Left lung (tissue), 10 donors: ENCODE measurements around the gene SMIM10L2A. TPM values are rescaled to one million over a fixed set of nuclear protein-coding genes. Genes with fewer than 3 reads are reported as not detected.
A peak's percentile ranks its signal among the peaks of the same experiment; 100 is the strongest.

ENCODE experiments used
- ATAC-seq: fragments of 200-7000 bp; cut with Tn5 transposase; one replicate; pipeline ENCODE4 v1.9.1; 2020; ENCODE audit warnings: moderate library complexity
- DNase-seq, 4 donors: peaks; one replicate each; pipeline ENCODE4 v3.0.0-alpha.2; 2013 to 2020
- H3K27ac ChIP-seq, 2 donors: fragments of 200-600 bp; sonication (generic) in 1 of 2; one replicate each; pipeline versions ENCODE4 v1.5.0 to v1.8.0; 2020 to 2021
- H3K27me3 ChIP-seq, 2 donors: fragments of 200-600 bp; sonication (generic) in 1 of 2; one replicate each; pipeline versions ENCODE4 v1.5.0 to v1.8.0; 2020 to 2021
- H3K36me3 ChIP-seq, 2 donors: fragments of 200-600 bp; sonication (generic) in 1 of 2; one replicate each; pipeline versions ENCODE4 v1.5.0 to v1.8.0; 2020 to 2021
- H3K4me1 ChIP-seq, 2 donors: fragments of 200-600 bp; one replicate each; pipeline ENCODE4 v1.8.0; 2021
- H3K4me3 ChIP-seq, 2 donors: fragments of 200-600 bp; sonication (generic) in 1 of 2; one replicate each; pipeline versions ENCODE4 v1.5.0 to v1.8.0; 2020 to 2021; ENCODE audit warnings: mild to moderate bottlenecking in 1 of 2
- H3K9me3 ChIP-seq, 2 donors: fragments of 200-600 bp; sonication (generic) in 1 of 2; one replicate each; pipeline versions ENCODE4 v1.5.0 to v1.8.0; 2020 to 2021
- intact Hi-C, 2 donors: fragments of 100-400 bp; cut with DNase I; formaldehyde crosslinking; loops; one replicate each; pipeline versions ENCODE4 v1.11.2 to v1.14.2; 2022
- polyA plus RNA-seq, 6 donors: library from polyadenylated mRNA; unstranded; fragments of 120-200 nt; gene quantifications; one replicate each; pipeline ENCODE4 v1.2.1, GENCODE V29; 2013; ENCODE audit not compliant: insufficient read length in 6 of 6
- total RNA-seq, 2 donors: library from RNA; stranded (reverse); fragmentation: NEBNext Ultra II Directional; extraction: Animal tissue kit (Norgen Biotek cat#: 25700); gene quantifications; one replicate each; pipeline ENCODE4 v1.2.1, GENCODE V29; 2021
- TF ChIP-seq, protein P1 (sequence below), 2 donors: fragments of 200-600 bp; sonication (generic) in 1 of 2; IDR thresholded peaks; one replicate each; pipeline versions ENCODE4 v1.5.0 to v1.8.0; 2021; ENCODE audit warnings: antibody characterized with exemption in 2 of 2
- donor health status: DM: no; HTN: yes; CAD: no.
- donor health status: DM: no; HTN: no; CAD: no.

The SMIM10L2A gene
- total and polyA plus RNA-seq, 8 donors: 2.4 to 10.3 (median 8.2) TPM

- TF ChIP-seq, protein P1, sequence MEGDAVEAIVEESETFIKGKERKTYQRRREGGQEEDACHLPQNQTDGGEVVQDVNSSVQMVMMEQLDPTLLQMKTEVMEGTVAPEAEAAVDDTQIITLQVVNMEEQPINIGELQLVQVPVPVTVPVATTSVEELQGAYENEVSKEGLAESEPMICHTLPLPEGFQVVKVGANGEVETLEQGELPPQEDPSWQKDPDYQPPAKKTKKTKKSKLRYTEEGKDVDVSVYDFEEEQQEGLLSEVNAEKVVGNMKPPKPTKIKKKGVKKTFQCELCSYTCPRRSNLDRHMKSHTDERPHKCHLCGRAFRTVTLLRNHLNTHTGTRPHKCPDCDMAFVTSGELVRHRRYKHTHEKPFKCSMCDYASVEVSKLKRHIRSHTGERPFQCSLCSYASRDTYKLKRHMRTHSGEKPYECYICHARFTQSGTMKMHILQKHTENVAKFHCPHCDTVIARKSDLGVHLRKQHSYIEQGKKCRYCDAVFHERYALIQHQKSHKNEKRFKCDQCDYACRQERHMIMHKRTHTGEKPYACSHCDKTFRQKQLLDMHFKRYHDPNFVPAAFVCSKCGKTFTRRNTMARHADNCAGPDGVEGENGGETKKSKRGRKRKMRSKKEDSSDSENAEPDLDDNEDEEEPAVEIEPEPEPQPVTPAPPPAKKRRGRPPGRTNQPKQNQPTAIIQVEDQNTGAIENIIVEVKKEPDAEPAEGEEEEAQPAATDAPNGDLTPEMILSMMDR (IDR thresholded peaks at IDR 0.05): no peak
- Histone ChIP-seq H3K4me3 (no peak overlapping the region), H3K4me1 (no peaks in the 10 kb centered on the region), H3K27me3 (no peaks in the 10 kb centered on the region), H3K36me3 (no peaks in the 10 kb centered on the region), H3K9me3 (no peaks in the 10 kb centered on the region), H3K27ac (peak overlapping the region in 1 of 2 donors; percentile 23)
- ATAC-seq (no peak), DNase-seq (no peak)
- intact Hi-C loops: no loop called here
These were observed 37.4 kb upstream of the SMIM10L2A start for GRCh38 chrX:135384161-135384836.

- Histone ChIP-seq H3K36me3 (no peaks in the 10 kb centered on the region), H3K27ac (no peak overlapping the region), H3K4me3 (no peak overlapping the region), H3K4me1 (no peaks in the 10 kb centered on the region), H3K9me3 (no peaks in the 10 kb centered on the region), H3K27me3 (no peaks in the 10 kb centered on the region)
- no peak for ATAC-seq
- DNase-seq: no peak
- TF ChIP-seq, protein P1 (IDR thresholded peaks at IDR 0.05): no peak
- intact Hi-C loops: no loop called here
These were observed 32.9 kb upstream of the SMIM10L2A start for GRCh38 chrX:135388841-135389240.

GRCh38 chrX:135389243-135389642 lies 32.5 kb upstream of the SMIM10L2A start:
- Histone ChIP-seq H3K27me3 (no peaks in the 10 kb centered on the region), H3K27ac (no peak overlapping the region), H3K4me1 (no peaks in the 10 kb centered on the region), H3K36me3 (no peaks in the 10 kb centered on the region), H3K9me3 (no peaks in the 10 kb centered on the region), H3K4me3 (no peak overlapping the region)
- intact Hi-C loops: no loop called here
- DNase-seq (no peak), ATAC-seq (no peak)
- TF ChIP-seq, protein P1 (IDR thresholded peaks at IDR 0.05): no peak

GRCh38 chrX:135389717-135390116 lies 32.0 kb upstream of the SMIM10L2A start:
- Histone ChIP-seq H3K27me3 (no peaks in the 10 kb centered on the region), H3K27ac (no peak overlapping the region), H3K9me3 (no peaks in the 10 kb centered on the region), H3K36me3 (no peaks in the 10 kb centered on the region), H3K4me1 (no peaks in the 10 kb centered on the region), H3K4me3 (no peak overlapping the region)
- TF ChIP-seq, protein P1 (IDR thresholded peaks at IDR 0.05): no peak
- DNase-seq (no peak), ATAC-seq (no peak)
- intact Hi-C loops: no loop called here

DNA sequence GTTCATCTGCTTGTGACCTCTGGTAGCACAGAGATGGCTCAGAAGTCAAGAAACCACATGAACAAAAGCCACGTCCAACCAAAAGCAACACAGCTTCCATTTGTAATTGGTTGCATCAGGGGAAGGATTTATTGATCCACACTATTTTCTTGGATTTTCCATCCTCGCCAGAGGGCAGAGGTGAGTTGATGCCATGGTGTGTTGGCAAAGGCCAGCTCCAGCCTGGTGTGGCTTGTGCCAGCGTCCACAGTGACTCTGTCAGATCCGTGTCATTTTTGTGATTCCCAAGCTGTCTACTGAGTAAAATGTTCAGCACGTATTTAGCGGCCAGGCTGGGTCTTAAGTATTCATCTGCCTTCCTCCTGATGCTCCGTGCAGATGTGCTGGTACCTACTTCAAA lies 30.0 kb upstream of the SMIM10L2A start:
- TF ChIP-seq, protein P1 (IDR thresholded peaks at IDR 0.05): no peak
- no peak for ATAC-seq
- no peaks in the 10 kb centered on the region for H3K4me1 ChIP-seq
- H3K27me3 ChIP-seq: no peaks in the 10 kb centered on the region
- DNase-seq: no peak
- no peaks in the 10 kb centered on the region for H3K9me3 ChIP-seq
- intact Hi-C loops: no loop called here
- H3K36me3 ChIP-seq: no peaks in the 10 kb centered on the region
- no peak overlapping the region for H3K27ac ChIP-seq
- no peak overlapping the region for H3K4me3 ChIP-seq
